Measurements from ENCODE around the gene LARP6.

- TF ChIP-seq EZH2 (IDR thresholded peaks at IDR 0.05; ENCODE audit: borderline replicate concordance, low read depth, low read length, poor library complexity, severe bottlenecking), result no peak
- no peak for TF ChIP-seq CTCF (conservative IDR thresholded peaks at IDR 0.05; ENCODE audit: low read depth, low read length)
Observed at GRCh38 chr15:70851889-70852288, 2.1 kb downstream of the LARP6 start.

Data from A673 (cell line).